Adrenal gland (tissue), 12 donors: ENCODE results near the gene FRMD5. TPM values are rescaled to one million over a fixed set of nuclear protein-coding genes. Genes with fewer than 3 reads are reported as not detected.

Experiments used
- DNase-seq, 7 donors: peaks; one replicate each; pipeline ENCODE4 v3.0.0-alpha.2; 2019 to 2020
- H3K27ac ChIP-seq, 5 donors: fragments of 200-600 bp; sonication (generic) in 4 of 5; 1 replicate in 3 of 5; 2 replicates in 2 of 5; pipeline versions ENCODE4 v1.5.1 to v1.8.0; 2016 to 2020; ENCODE audit warnings: mild to moderate bottlenecking in 1 of 5
- H3K27me3 ChIP-seq: fragments of 200-600 bp; 2 replicates; pipeline ENCODE4 v1.8.0; 2021
- H3K36me3 ChIP-seq, 2 donors: fragments of 200-600 bp; replicated peaks in 1 of 2; 1 replicate in 1 of 2; 2 replicates in 1 of 2; pipeline versions ENCODE4 v1.5.1 to v1.8.0; 2018 to 2022
- H3K4me1 ChIP-seq, 2 donors: fragments of 200-600 bp; replicated peaks in 1 of 2; 1 replicate in 1 of 2; 2 replicates in 1 of 2; pipeline versions ENCODE4 v1.5.1 to v1.8.0; 2018 to 2021
- H3K4me3 ChIP-seq, 4 donors: fragments of 200-600 bp; sonication (generic) in 3 of 4; one replicate each; pipeline ENCODE4 v1.5.1; 2016 to 2018
- H3K9me3 ChIP-seq, 3 donors: fragments of 200-600 bp; sonication (generic) in 1 of 3; replicated peaks in 1 of 3; 1 replicate in 2 of 3; 2 replicates in 1 of 3; pipeline versions ENCODE4 v1.5.1 to v1.8.0; 2016 to 2021
- POLR2A ChIP-seq, 2 donors: fragments of 450-650 bp; IDR thresholded peaks; one replicate each; pipeline ENCODE4 v1.6.1; 2017; ENCODE audit warnings: antibody characterized with exemption in 2 of 2, mild to moderate bottlenecking in 2 of 2, moderate library complexity in 1 of 2
- WGBS, 4 donors: extraction: QIAGEN DNeasy Blood & Tissue Kit in 2 of 4; methylation state at CpG; one replicate each; pipeline versions ENCODE4 v1.1.5 to v1.1.7; 2013 to 2017; 5-methylcytosine and 5-hydroxymethylcytosine counted together
- intact Hi-C, 2 donors: fragments of 100-400 bp; cut with DNase I; formaldehyde crosslinking; loops; one replicate each; pipeline versions ENCODE4 v1.14.1 to v1.15.0; 2022 to 2023
- polyA plus RNA-seq, 3 donors: library from polyadenylated mRNA; stranded (reverse); fragments of 200-250 nt in 2 of 3; fragments of 350-450 nt in 1 of 3; fragmentation: Illumina TruSeq in 1 of 3; extraction: RNeasy Lipid Tissue Mini Kit (QIAGEN cat#74804) in 1 of 3; gene quantifications; one replicate each; pipeline ENCODE4 v1.2.3, GENCODE V29; 2013 to 2014
- total RNA-seq, 9 donors: library from RNA; depleted of rRNA in 4 of 9; stranded (reverse); fragments of >200 nt in 4 of 9; fragments of 120-200 nt in 1 of 9; fragmentation: NEBNext Ultra II Directional in 1 of 9; extraction: Animal tissue kit (Norgen Biotek cat#: 25700) in 1 of 9; gene quantifications; one replicate each; pipeline versions ENCODE4 v1.1.0 to v1.2.4, GENCODE V29; 2013 to 2023
- TF ChIP-seq, protein P1 (sequence below), 6 experiments: fragments of 450-650 bp in 4 of 6; fragments of 200-600 bp in 2 of 6; sonication (generic) in 1 of 6; IDR thresholded peaks; 1 replicate in 5 of 6; 2 replicates in 1 of 6; pipeline versions ENCODE4 v1.5.1 to v1.8.0; 2016 to 2021; ENCODE audit warnings: antibody characterized with exemption in 6 of 6, mild to moderate bottlenecking in 2 of 6, moderate library complexity in 1 of 6
- donor health status: healthy with polysubstance abuse.
- donor health status: Bipolar disorder and iron deficiency.
- donor health status: DM: yes; HTN: yes; CAD: no.
- donor health status: DM: no; HTN: no; CAD: no.
- donor health status: DM: no; HTN: no; CAD: no.
- donor health status: DM: yes; HTN: yes; CAD: no.

Gene FRMD5
- total and polyA plus RNA-seq, 12 donors = 2.9 to 53.8 (median 12.1) TPM

DNA sequence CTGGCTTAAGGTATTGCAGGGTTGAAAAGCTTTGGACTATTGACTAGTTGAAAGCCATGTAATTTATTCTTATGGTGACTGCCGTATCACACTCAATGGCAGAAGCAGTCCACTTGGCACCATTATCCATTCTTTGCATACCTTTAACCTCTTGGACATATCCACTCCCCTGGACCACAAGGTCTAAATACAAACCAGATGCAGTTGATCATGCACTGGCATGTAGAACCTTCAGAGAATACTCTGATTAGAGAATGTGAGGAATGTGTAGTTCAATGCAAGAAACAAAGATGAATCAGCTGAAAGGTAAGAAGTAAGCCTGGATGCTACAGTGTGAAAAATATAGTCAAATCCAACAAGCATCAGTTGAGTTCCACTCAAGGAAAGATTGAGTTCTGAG is 93.1 kb downstream of the FRMD5 start:
- Histone ChIP-seq H3K27me3 (no peaks in the 10 kb centered on the region), H3K27ac (no peak overlapping the region), H3K9me3 (no peaks in the 10 kb centered on the region), H3K4me1 (peaks cover 5 to 8% of the 10 kb centered on the region in 2 donors), H3K4me3 (no peak overlapping the region), H3K36me3 (no peaks in the 10 kb centered on the region)
- no peak for DNase-seq
- 83 to 96% (median 93%) methylated on average over 1 of the region's 1 CpG for WGBS, 4 donors
- TF ChIP-seq, protein P1, sequence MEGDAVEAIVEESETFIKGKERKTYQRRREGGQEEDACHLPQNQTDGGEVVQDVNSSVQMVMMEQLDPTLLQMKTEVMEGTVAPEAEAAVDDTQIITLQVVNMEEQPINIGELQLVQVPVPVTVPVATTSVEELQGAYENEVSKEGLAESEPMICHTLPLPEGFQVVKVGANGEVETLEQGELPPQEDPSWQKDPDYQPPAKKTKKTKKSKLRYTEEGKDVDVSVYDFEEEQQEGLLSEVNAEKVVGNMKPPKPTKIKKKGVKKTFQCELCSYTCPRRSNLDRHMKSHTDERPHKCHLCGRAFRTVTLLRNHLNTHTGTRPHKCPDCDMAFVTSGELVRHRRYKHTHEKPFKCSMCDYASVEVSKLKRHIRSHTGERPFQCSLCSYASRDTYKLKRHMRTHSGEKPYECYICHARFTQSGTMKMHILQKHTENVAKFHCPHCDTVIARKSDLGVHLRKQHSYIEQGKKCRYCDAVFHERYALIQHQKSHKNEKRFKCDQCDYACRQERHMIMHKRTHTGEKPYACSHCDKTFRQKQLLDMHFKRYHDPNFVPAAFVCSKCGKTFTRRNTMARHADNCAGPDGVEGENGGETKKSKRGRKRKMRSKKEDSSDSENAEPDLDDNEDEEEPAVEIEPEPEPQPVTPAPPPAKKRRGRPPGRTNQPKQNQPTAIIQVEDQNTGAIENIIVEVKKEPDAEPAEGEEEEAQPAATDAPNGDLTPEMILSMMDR (IDR thresholded peaks at IDR 0.05) = no peak
- no peak for TF ChIP-seq POLR2A (IDR thresholded peaks at IDR 0.05)
- intact Hi-C loops = no loop called here

DNA sequence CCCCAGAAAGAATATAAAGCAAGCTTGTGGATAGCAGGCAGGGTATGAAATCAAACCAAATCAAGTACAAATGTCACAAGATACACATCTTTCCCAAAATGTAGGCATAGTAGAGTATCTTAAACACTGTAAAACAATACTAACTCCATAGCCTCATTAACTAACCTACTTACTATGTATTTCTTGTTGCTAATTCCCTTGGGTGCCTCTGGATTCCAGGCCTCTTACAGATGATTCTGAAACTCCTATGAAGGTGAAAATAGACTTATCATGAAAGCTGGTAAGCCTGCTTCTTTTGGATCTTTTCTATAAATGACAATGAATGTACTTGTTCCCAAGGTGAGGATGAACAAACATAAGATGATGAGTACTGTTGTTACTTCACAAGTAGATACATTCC is 93.8 kb downstream of the FRMD5 start:
- no peak overlapping the region for H3K27ac ChIP-seq
- H3K4me3 ChIP-seq = no peak overlapping the region
- no peaks in the 10 kb centered on the region for H3K9me3 ChIP-seq
- intact Hi-C loops = no loop called here
- H3K36me3 ChIP-seq = no peaks in the 10 kb centered on the region
- H3K4me1 ChIP-seq = peaks cover 5 to 12% of the 10 kb centered on the region in 2 donors
- DNase-seq = no peak
- TF ChIP-seq POLR2A (IDR thresholded peaks at IDR 0.05) = no peak
- TF ChIP-seq, protein P1 (IDR thresholded peaks at IDR 0.05) = no peak
- no peaks in the 10 kb centered on the region for H3K27me3 ChIP-seq

DNA sequence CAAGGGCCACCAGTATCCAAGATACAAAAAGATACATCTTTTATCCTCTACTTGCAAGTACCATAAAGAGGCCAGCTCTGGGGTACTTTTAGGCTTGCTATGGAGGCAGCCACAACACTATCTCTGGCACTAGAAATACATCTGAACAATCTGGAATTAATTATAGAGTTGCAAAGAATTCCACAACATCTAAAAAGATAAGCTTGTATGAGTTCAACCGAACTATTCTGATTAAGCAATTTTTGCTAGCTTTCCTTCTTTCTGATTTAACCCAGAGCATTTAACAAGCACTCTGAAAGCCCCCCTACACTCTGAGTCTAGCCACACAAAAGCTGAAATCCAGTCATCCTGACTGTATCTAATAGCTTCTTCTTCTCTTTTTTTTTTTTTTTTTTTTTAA is 95.4 kb downstream of the FRMD5 start:
- no peaks in the 10 kb centered on the region for H3K27me3 ChIP-seq
- H3K9me3 ChIP-seq = no peaks in the 10 kb centered on the region
- H3K36me3 ChIP-seq = no peaks in the 10 kb centered on the region
- no peak overlapping the region for H3K4me3 ChIP-seq
- H3K27ac ChIP-seq = no peak overlapping the region
- intact Hi-C loops = no loop called here
- WGBS, 4 donors = 37 to 83% (median 62%) methylated on average over 1 of the region's 1 CpG
- TF ChIP-seq, protein P1 (IDR thresholded peaks at IDR 0.05) = no peak
- no peak for TF ChIP-seq POLR2A (IDR thresholded peaks at IDR 0.05)
- DNase-seq = no peak
- H3K4me1 ChIP-seq = peaks cover 5 to 13% of the 10 kb centered on the region in 2 donors

DNA sequence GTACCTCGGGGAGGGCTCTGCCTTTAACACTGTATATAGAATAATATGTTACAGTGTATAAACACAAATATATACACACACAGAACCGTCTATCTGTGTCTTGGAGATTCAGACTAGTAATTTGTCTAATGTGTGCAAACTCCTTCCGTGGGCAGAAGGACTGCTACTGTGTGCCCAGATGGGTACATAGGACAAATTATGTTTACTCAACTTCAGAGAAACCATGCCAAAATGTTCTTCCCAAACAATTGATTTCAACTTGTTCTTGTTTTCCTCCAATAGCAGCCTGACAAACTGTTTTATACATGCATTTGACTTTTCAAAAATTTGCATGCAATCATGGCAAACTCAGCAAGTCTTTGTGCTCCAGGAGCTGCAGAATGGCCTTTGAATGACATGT is 97.5 kb downstream of the FRMD5 start:
- no peaks in the 10 kb centered on the region for H3K9me3 ChIP-seq
- no peak overlapping the region for H3K27ac ChIP-seq
- 47 to 55% (median 53%) methylated on average over 3 of the region's 3 CpGs for WGBS, 4 donors
- peaks cover 0 to 5% of the 10 kb centered on the region in 2 donors for H3K4me1 ChIP-seq
- no peaks in the 10 kb centered on the region for H3K36me3 ChIP-seq
- DNase-seq = no peak
- intact Hi-C loops = no loop called here
- no peaks in the 10 kb centered on the region for H3K27me3 ChIP-seq
- TF ChIP-seq, protein P1 (IDR thresholded peaks at IDR 0.05) = no peak
- no peak for TF ChIP-seq POLR2A (IDR thresholded peaks at IDR 0.05)
- H3K4me3 ChIP-seq = no peak overlapping the region
